HCT116 (cell line): ENCODE measurements around the gene CYP2C8. TPM values are rescaled to one million over a fixed set of nuclear protein-coding genes. Genes with fewer than 3 reads are reported as not detected.

ENCODE experiments used
- ATAC-seq: fragments of 200-7000 bp; cut with Tn5 transposase; 2 replicates; pipeline ENCODE4 v1.9.1; 2020; ENCODE audit warnings: mild to moderate bottlenecking, moderate library complexity
- Bru-seq: library from RNA; stranded (reverse); fragments of 400-500 nt; gene quantifications from one replicate; lab custom pipeline; 2021; lab: Mats Ljungman, UMichigan
- BruChase-seq, 2 experiments: library from RNA; stranded (reverse); fragments of 400-500 nt; gene quantifications; one replicate each; lab custom pipeline; 2021; lab: Mats Ljungman, UMichigan
- BruUV-seq: library from RNA; stranded (reverse); fragments of 400-500 nt; replicated peaks from 2 replicates; lab custom pipeline; 2021; lab: Mats Ljungman, UMichigan
- CTCF ChIA-PET: fragments of 300-600 bp; sonication (Branson Sonifier 250); formaldehyde crosslinking; loops from one replicate; lab custom pipeline; 2021; ENCODE audit warnings: antibody characterized with exemption; lab: Charles Lee
- POLR2A ChIA-PET: fragments of 300-600, 350-600 bp; sonication (Branson Sonifier 250); formaldehyde crosslinking; loops from one replicate; lab custom pipeline; 2021; ENCODE audit warnings: antibody characterized with exemption; lab: Charles Lee
- RAD21 ChIA-PET, 2 experiments: fragments of 300-600 bp; sonication (Branson Sonifier 250); formaldehyde crosslinking; loops; one replicate each; lab custom pipeline; 2023; ENCODE audit warnings: low total read pairs in 2 of 2; ENCODE audit not compliant: uncharacterized antibody in 2 of 2, unreplicated experiment in 2 of 2, low non-redundant PET in 1 of 2; lab: Charles Lee
- DNase-seq: peaks from one replicate; pipeline ENCODE4 v3.0.0-alpha.2; 2010; ENCODE audit warnings: low read depth, low spot score
- H2AFZ ChIP-seq: fragments of 200-600 bp; shearing (Covaris generic), sonication (generic); 2 replicates; pipeline ENCODE4 v1.6.1; 2017; ENCODE audit warnings: low read depth, mixed run types, mixed read lengths, antibody characterized with exemption, low read length; ENCODE audit not compliant: poor library complexity, severe bottlenecking
- H3K27ac ChIP-seq: 2 replicates; pipeline ENCODE4 v1.5.1; 2012; ENCODE audit warnings: low read depth, low read length
- H3K27me3 ChIP-seq: fragments of 200-600 bp; sonication (generic); 2 replicates; pipeline ENCODE4 v1.6.1; 2016; ENCODE audit warnings: mixed run types, low read length, mixed read lengths; ENCODE audit not compliant: insufficient read depth
- H3K36me3 ChIP-seq, 2 experiments: fragments of 200-500 bp in 1 of 2; fragments of 200-600 bp in 1 of 2; sonication (Bioruptor generic) in 1 of 2; sonication (generic) in 1 of 2; 2 replicates each; pipeline versions ENCODE4 v1.5.1 to v1.6.1; 2014 to 2016; ENCODE audit warnings: low read length in 2 of 2, inconsistent platforms in 1 of 2, mixed read lengths in 1 of 2, mixed run types in 1 of 2; ENCODE audit not compliant: insufficient read depth in 2 of 2, control insufficient read depth in 1 of 2
- H3K4me1 ChIP-seq, 2 experiments: fragments of 200-600 bp in 1 of 2; sonication (generic) in 1 of 2; 2 replicates each; pipeline versions ENCODE4 v1.5.1 to v1.6.1; 2012 to 2017; ENCODE audit warnings: low read length in 2 of 2, inconsistent platforms in 1 of 2, mild to moderate bottlenecking in 1 of 2, mixed read lengths in 1 of 2, mixed run types in 1 of 2, moderate library complexity in 1 of 2; ENCODE audit not compliant: insufficient read depth in 2 of 2, control insufficient read depth in 1 of 2
- H3K4me2 ChIP-seq: fragments of 200-600 bp; sonication (generic); 2 replicates; pipeline ENCODE4 v1.6.1; 2017; ENCODE audit warnings: mixed run types, low read length, mixed read lengths
- H3K4me3 ChIP-seq, 2 experiments: fragments of 200-600 bp in 1 of 2; sonication (generic) in 1 of 2; replicated peaks in 1 of 2; 2 replicates each; pipeline ENCODE4 v1.5.1; 2011 to 2016; ENCODE audit warnings: low read length in 2 of 2, control low read depth in 1 of 2, low read depth in 1 of 2, mild to moderate bottlenecking in 1 of 2, mixed read lengths in 1 of 2, mixed run types in 1 of 2
- H3K79me2 ChIP-seq: fragments of 200-600 bp; sonication (generic); 2 replicates; pipeline ENCODE4 v1.6.1; 2017; ENCODE audit warnings: mild to moderate bottlenecking, mixed run types, low read length, moderate library complexity, mixed read lengths; ENCODE audit not compliant: insufficient read depth
- H3K9ac ChIP-seq: fragments of 200-600 bp; sonication (generic); 2 replicates; pipeline ENCODE4 v1.6.1; 2016; ENCODE audit warnings: low read length, mixed read lengths
- H3K9me2 ChIP-seq: fragments of 200-600 bp; sonication (generic), shearing (Covaris generic); 2 replicates; pipeline ENCODE4 v1.6.1; 2017; ENCODE audit warnings: mixed run types, mild to moderate bottlenecking, moderate library complexity; ENCODE audit not compliant: insufficient read depth
- H3K9me3 ChIP-seq, 2 experiments: fragments of 200-500 bp in 1 of 2; fragments of 200-600 bp in 1 of 2; sonication (Bioruptor generic) in 1 of 2; sonication (generic) in 1 of 2; 2 replicates each; pipeline ENCODE4 v1.6.1; 2014 to 2017; ENCODE audit warnings: low read length in 2 of 2, mixed read lengths in 2 of 2, inconsistent platforms in 1 of 2, low read depth in 1 of 2, mild to moderate bottlenecking in 1 of 2, mixed run types in 1 of 2, moderate library complexity in 1 of 2; ENCODE audit not compliant: control insufficient read depth in 1 of 2, insufficient read depth in 1 of 2
- H4K20me1 ChIP-seq: fragments of 200-600 bp; sonication (generic), shearing (Covaris generic); 2 replicates; pipeline ENCODE4 v1.6.1; 2017; ENCODE audit warnings: mixed run types, mild to moderate bottlenecking, moderate library complexity; ENCODE audit not compliant: insufficient read depth
- CBX3 ChIP-seq: IDR thresholded peaks from 2 replicates; pipeline ENCODE4 v1.6.1; 2012; ENCODE audit warnings: low read depth
- CTCF ChIP-seq, 3 experiments: fragments of 200-600 bp in 1 of 3; sonication (generic) in 1 of 3; IDR thresholded peaks in 2 of 3; conservative IDR thresholded peaks in 1 of 3; 2 replicates each; pipeline ENCODE4 v1.5.1; 2012 to 2017; ENCODE audit warnings: low read depth in 2 of 3, low read length in 2 of 3, antibody characterized with exemption in 1 of 3, borderline replicate concordance in 1 of 3, control low read depth in 1 of 3, mild to moderate bottlenecking in 1 of 3, mixed read lengths in 1 of 3, mixed run types in 1 of 3, moderate library complexity in 1 of 3; ENCODE audit not compliant: insufficient read depth in 1 of 3
- EGR1 ChIP-seq: IDR thresholded peaks from 2 replicates; pipeline ENCODE4 v1.6.1; 2012; ENCODE audit warnings: low read depth
- EZH2 ChIP-seq: fragments of 200-600 bp; sonication (generic); IDR thresholded peaks from 2 replicates; pipeline ENCODE4 v1.6.1; 2017; ENCODE audit warnings: antibody characterized with exemption, mixed run types
- EZH2phosphoT487 ChIP-seq: fragments of 200-600 bp; IDR thresholded peaks from 2 replicates; pipeline ENCODE4 v1.6.1; 2018; ENCODE audit warnings: antibody characterized with exemption, borderline replicate concordance
- POLR2AphosphoS5 ChIP-seq: IDR thresholded peaks from 2 replicates; pipeline ENCODE4 v1.6.1; 2011; ENCODE audit warnings: mild to moderate bottlenecking, low read depth, low read length, moderate library complexity
- RAD21 ChIP-seq: IDR thresholded peaks from 2 replicates; pipeline ENCODE4 v1.6.1; 2012; ENCODE audit warnings: low read depth, mild to moderate bottlenecking
- REST ChIP-seq: IDR thresholded peaks from 2 replicates; pipeline ENCODE4 v1.6.1; 2012; ENCODE audit warnings: low read depth
- SIN3A ChIP-seq: IDR thresholded peaks from 2 replicates; pipeline ENCODE4 v1.6.1; 2012; ENCODE audit warnings: low read depth
- SP1 ChIP-seq: IDR thresholded peaks from 2 replicates; pipeline ENCODE4 v1.6.1; 2012; ENCODE audit warnings: low read depth
- TCF7L2 ChIP-seq: IDR thresholded peaks from 2 replicates; pipeline ENCODE4 v1.7.0; 2011; ENCODE audit warnings: borderline replicate concordance, inconsistent platforms; ENCODE audit not compliant: insufficient read depth, insufficient read length; ENCODE audit errors: extremely low read depth
- YY1 ChIP-seq: IDR thresholded peaks from 2 replicates; pipeline ENCODE4 v1.6.1; 2011; ENCODE audit warnings: low read length, low read depth, moderate library complexity, mild to moderate bottlenecking; ENCODE audit not compliant: insufficient replicate concordance; ENCODE audit errors: extremely low read depth
- ZFX ChIP-seq: fragments of 450-650 bp; IDR thresholded peaks from 2 replicates; pipeline ENCODE4 v1.6.1; 2017
- ZNF274 ChIP-seq: fragments of 200-500 bp; sonication (Bioruptor generic); IDR thresholded peaks from 2 replicates; pipeline ENCODE4 v1.6.1; 2014; ENCODE audit warnings: mild to moderate bottlenecking, low read depth, low read length, inconsistent platforms
- intact Hi-C: fragments of 100-400 bp; cut with micrococcal nuclease; formaldehyde crosslinking; loops from 2 replicates; pipeline ENCODE4 v1.10.0; 2022
- long read RNA-seq: library from polyadenylated mRNA; unstranded; transcript quantifications from one replicate; pipeline ENCODE4 v2.0.0, GENCODE V29; 2021; ENCODE audit not compliant: unreplicated experiment
- polyA plus RNA-seq: library from polyadenylated mRNA; unstranded; fragments of >200 nt; gene quantifications from 2 replicates; pipeline ENCODE4 v1.2.1, GENCODE V29; 2012; ENCODE audit warnings: missing spikeins
- total RNA-seq: library from RNA; stranded (reverse); gene quantifications from one replicate; pipeline ENCODE4 v1.2.1, GENCODE V29; 2021; ENCODE audit not compliant: unreplicated experiment
- TF ChIP-seq, protein P1 (sequence below): IDR thresholded peaks from 2 replicates; pipeline ENCODE4 v1.6.1; 2012
- TF ChIP-seq, protein P2 (sequence below): IDR thresholded peaks from 2 replicates; pipeline ENCODE4 v1.6.1; 2011; ENCODE audit warnings: mild to moderate bottlenecking, low read length, moderate library complexity; ENCODE audit not compliant: insufficient replicate concordance; ENCODE audit errors: extremely low read depth
- TF ChIP-seq, protein P3 (sequence below): IDR thresholded peaks from 2 replicates; pipeline ENCODE4 v1.6.1; 2012

Gene CYP2C8
- 0.47 TPM for total RNA-seq
- 0.09 and 0.18 TPM in 2 replicates for polyA plus RNA-seq
- Bru-seq, nascent RNA = percentile 14 among the genes with signal in this experiment
- BruChase-seq, experiment 1, labeled RNA remaining after a 6-hour chase = percentile 19 among the genes with signal in this experiment
- percentile 21 among the genes with signal in this experiment for BruChase-seq, experiment 2, labeled RNA remaining after a 2-hour chase
- long read RNA-seq = 0 reads

DNA sequence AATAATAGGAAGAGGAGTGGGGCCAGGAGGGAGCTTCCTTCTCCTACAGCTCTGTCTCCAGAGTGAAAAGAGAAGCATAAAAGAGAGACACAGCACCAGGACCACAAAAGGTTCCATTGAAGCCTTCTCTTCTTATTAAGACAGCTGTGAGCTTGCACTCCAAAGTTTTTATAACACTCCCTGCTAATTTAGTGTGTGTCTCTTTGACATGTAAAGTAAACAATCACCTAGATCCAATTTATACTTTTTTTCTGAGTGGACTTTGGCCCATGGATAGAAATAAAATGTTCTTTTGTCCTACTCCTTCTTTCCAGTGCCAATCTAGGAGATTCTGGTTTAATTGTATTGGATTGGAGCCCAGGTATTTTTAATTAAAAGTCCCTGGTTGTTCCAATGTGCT is at the start of gene CYP2C8:
Gene CYP2C8 (minus strand): TSS at position 212 of the 400 bp plus-strand sequence. CDS start 95 bp downstream, at position 117.
- no peak within 1 kb of the TSS for H3K9ac ChIP-seq
- CTCF ChIA-PET = no interaction called here
- POLR2A ChIA-PET = no interaction called here
- H3K9me2 ChIP-seq = no peaks in the 10 kb centered on the region
- DNase-seq (no peak), ATAC-seq (no peak)
- no TSS peak for BruUV-seq
- RAD21 ChIA-PET = no interaction called here
- TF ChIP-seq CBX3 (no peak), ZFX (no peak), CTCF (IDR thresholded peaks at IDR 0.05 in 2 of 3, conservative IDR thresholded peaks at IDR 0.05 in 1 of 3; ENCODE audit: borderline replicate concordance in 1 of 3, insufficient read depth in 1 of 3, low read depth in 2 of 3, low read length in 2 of 3) (no peak), REST (no peak), EGR1 (no peak), SP1 (no peak), ZNF274 (no peak), RAD21 (no peak), SIN3A (no peak), POLR2AphosphoS5 (no peak), EZH2phosphoT487 (no peak), EZH2 (no peak), YY1 (no peak), TCF7L2 (no peak)
- TF ChIP-seq, protein P1, sequence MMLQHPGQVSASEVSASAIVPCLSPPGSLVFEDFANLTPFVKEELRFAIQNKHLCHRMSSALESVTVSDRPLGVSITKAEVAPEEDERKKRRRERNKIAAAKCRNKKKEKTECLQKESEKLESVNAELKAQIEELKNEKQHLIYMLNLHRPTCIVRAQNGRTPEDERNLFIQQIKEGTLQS = no peak
- TF ChIP-seq, protein P2, sequence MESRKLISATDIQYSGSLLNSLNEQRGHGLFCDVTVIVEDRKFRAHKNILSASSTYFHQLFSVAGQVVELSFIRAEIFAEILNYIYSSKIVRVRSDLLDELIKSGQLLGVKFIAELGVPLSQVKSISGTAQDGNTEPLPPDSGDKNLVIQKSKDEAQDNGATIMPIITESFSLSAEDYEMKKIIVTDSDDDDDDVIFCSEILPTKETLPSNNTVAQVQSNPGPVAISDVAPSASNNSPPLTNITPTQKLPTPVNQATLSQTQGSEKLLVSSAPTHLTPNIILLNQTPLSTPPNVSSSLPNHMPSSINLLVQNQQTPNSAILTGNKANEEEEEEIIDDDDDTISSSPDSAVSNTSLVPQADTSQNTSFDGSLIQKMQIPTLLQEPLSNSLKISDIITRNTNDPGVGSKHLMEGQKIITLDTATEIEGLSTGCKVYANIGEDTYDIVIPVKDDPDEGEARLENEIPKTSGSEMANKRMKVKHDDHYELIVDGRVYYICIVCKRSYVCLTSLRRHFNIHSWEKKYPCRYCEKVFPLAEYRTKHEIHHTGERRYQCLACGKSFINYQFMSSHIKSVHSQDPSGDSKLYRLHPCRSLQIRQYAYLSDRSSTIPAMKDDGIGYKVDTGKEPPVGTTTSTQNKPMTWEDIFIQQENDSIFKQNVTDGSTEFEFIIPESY = no peak
- TF ChIP-seq, protein P3, sequence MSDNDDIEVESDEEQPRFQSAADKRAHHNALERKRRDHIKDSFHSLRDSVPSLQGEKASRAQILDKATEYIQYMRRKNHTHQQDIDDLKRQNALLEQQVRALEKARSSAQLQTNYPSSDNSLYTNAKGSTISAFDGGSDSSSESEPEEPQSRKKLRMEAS = no peak
- H3K9me3 ChIP-seq = no peaks in the 10 kb centered on the region
- H3K36me3 ChIP-seq = no peaks in the 10 kb centered on the region
- no peak within 1 kb of the TSS for H2AFZ ChIP-seq
- intact Hi-C loops = no loop called here
- no peak within 1 kb of the TSS for H3K27ac ChIP-seq
- H3K4me3 ChIP-seq = no peak within 1 kb of the TSS
- H3K79me2 ChIP-seq = no peaks in the 10 kb centered on the region
- H4K20me1 ChIP-seq = no peaks in the 10 kb centered on the region
- no peak within 1 kb of the TSS for H3K4me2 ChIP-seq
- no peaks in the 10 kb centered on the region for H3K27me3 ChIP-seq
- H3K4me1 ChIP-seq = no peaks in the 10 kb centered on the region
